ENCODE measurements around the gene TAP2.

The TAP2 gene

GRCh38 chr6:32837651-32838113 is 857 bp downstream of the TAP2 start:
- peaks cover 0 to 11% (median 8%) of the 10 kb centered on the region in 4 donors for H3K4me1 ChIP-seq
- H3K27me3 ChIP-seq, result no peaks in the 10 kb centered on the region
- peak overlapping the region; percentile 88 to 90 for H3K4me3 ChIP-seq
- intact Hi-C loops (cut with DNase I; ENCODE audit: low total_unique reads), result loop anchor here (2.0 to 5.0 kb wide), 3 partner anchors 15 to 130 kb away; partner anchors contain the start of genes BRD2 and TAP1
- DNase-seq, result no peak
- H3K36me3 ChIP-seq, result peaks cover 0 to 27% (median 17%) of the 10 kb centered on the region in 3 donors
- no peaks in the 10 kb centered on the region for H3K9me3 ChIP-seq
- H3K27ac ChIP-seq, result peak overlapping the region; percentile 88 to 89
- TF ChIP-seq CTCF (IDR thresholded peaks at IDR 0.05), result peak in 1 of 2 experiments; percentile 7

- no peaks in the 10 kb centered on the region for H3K27me3 ChIP-seq
- H3K36me3 ChIP-seq, result peaks cover 0 to 34% (median 19%) of the 10 kb centered on the region in 3 donors
Observed at GRCh38 chr6:32836873-32837272, 1.7 kb downstream of the TAP2 start.

GRCh38 chr6:32835167-32835893 is 3.2 kb downstream of the TAP2 start:
- Histone ChIP-seq H3K4me1 (peaks cover 0 to 8% (median 8%) of the 10 kb centered on the region in 4 donors), H3K27me3 (no peaks in the 10 kb centered on the region), H3K36me3 (peaks cover 9 to 43% (median 28%) of the 10 kb centered on the region in 3 donors), H3K27ac (no peak overlapping the region), H3K9me3 (no peaks in the 10 kb centered on the region), H3K4me3 (no peak overlapping the region)
- DNase-seq, result no peak
- no peak for TF ChIP-seq CTCF (IDR thresholded peaks at IDR 0.05)
- intact Hi-C loops (cut with DNase I; ENCODE audit: low total_unique reads), result loop anchor here (5.0 kb wide), 2 partner anchors 37 to 132 kb away; partner anchors contain the start of gene BRD2

More at GRCh38 chr6:32836873-32837272, 1.7 kb downstream of the TAP2 start:
- Histone ChIP-seq H3K4me1 (peaks cover 0 to 8% (median 8%) of the 10 kb centered on the region in 4 donors), H3K4me3 (no peak overlapping the region), H3K9me3 (no peaks in the 10 kb centered on the region), H3K27ac (no peak overlapping the region)
- no peak for DNase-seq
- intact Hi-C loops (cut with DNase I; ENCODE audit: low total_unique reads), result loop anchor here (5.0 kb wide), 2 partner anchors 35 to 130 kb away; partner anchors contain the start of gene BRD2
- no peak for TF ChIP-seq CTCF (IDR thresholded peaks at IDR 0.05)

GRCh38 chr6:32833664-32834063 is 4.9 kb downstream of the TAP2 start:
- peaks cover 11 to 57% (median 44%) of the 10 kb centered on the region in 3 donors for H3K36me3 ChIP-seq
- intact Hi-C loops (cut with DNase I; ENCODE audit: low total_unique reads), result no loop called here
- TF ChIP-seq CTCF (IDR thresholded peaks at IDR 0.05), result no peak
- H3K27ac ChIP-seq, result no peak overlapping the region
- no peak overlapping the region for H3K4me3 ChIP-seq
- H3K9me3 ChIP-seq, result no peaks in the 10 kb centered on the region
- H3K27me3 ChIP-seq, result no peaks in the 10 kb centered on the region
- H3K4me1 ChIP-seq, result peaks cover 0 to 8% (median 8%) of the 10 kb centered on the region in 4 donors
- DNase-seq, result no peak

DNA sequence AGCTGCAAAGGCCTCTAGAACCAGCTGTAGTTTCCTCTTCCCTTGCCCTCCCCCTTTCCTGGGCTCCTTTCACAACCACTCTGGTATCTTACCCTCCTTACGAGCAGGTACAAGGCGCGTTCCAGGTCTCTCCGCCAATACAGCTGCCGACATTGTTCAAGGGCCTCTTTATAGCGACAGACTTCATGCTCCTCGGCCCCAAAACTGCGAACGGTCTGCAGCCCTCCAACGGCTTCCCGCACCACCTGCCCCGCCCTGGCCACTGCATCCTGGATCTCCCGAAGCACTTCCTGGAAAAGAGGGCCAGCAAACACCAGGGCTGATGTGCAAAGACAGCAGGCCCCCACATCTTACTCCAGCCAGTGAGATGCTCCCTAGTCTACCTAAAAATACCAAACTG is 6.0 kb downstream of the TAP2 start:
- Histone ChIP-seq H3K36me3 (peaks cover 11 to 68% (median 49%) of the 10 kb centered on the region in 3 donors), H3K27ac (no peak overlapping the region), H3K4me1 (peaks cover 0 to 3% (median 3%) of the 10 kb centered on the region in 4 donors), H3K9me3 (no peaks in the 10 kb centered on the region), H3K4me3 (no peak overlapping the region), H3K27me3 (no peaks in the 10 kb centered on the region)
- TF ChIP-seq CTCF (IDR thresholded peaks at IDR 0.05), result no peak
- intact Hi-C loops (cut with DNase I; ENCODE audit: low total_unique reads), result no loop called here
- no peak for DNase-seq
